ENCODE measurements around the gene RPS18.
A peak's percentile ranks its signal among the peaks of the same experiment; 100 is the strongest.

The RPS18 gene

DNA sequence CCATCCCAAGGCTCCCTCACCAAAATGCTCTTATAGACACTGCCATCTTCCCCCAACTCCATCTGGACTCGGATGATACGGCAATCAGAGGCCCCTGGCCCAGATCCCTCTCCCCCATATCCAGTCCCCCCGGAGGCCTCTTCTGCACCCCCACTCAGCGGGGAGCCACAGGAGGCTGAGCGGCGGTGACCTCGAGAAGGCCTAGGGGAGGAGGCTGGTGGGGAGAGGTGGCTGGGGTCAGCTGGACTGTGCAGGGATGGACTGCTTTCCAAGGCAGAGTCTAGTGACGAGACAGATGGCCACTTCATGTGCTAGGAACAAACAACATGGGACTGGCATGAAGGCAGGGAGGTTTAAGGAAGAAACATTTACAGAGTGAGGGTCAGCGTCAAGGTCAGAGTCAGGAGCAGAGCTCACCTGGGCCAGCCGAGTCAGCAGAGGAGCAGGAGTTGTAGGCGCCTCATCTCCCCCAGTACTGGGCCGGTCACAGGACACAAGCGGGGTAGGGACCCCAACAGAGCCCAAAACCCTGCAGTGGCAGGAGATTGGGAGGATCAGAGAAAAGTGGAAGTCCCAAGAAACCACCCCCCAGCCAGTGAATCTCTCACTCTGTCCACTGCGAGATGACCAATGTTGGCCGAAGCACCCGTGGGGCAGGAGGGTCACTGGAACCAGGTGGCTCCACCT, 21.3 kb downstream of the RPS18 start:
- no peak for DNase-seq

GRCh38 chr6:33294086-33294823, 22.4 kb downstream of the RPS18 start:
- DNase-seq: no peak

DNA sequence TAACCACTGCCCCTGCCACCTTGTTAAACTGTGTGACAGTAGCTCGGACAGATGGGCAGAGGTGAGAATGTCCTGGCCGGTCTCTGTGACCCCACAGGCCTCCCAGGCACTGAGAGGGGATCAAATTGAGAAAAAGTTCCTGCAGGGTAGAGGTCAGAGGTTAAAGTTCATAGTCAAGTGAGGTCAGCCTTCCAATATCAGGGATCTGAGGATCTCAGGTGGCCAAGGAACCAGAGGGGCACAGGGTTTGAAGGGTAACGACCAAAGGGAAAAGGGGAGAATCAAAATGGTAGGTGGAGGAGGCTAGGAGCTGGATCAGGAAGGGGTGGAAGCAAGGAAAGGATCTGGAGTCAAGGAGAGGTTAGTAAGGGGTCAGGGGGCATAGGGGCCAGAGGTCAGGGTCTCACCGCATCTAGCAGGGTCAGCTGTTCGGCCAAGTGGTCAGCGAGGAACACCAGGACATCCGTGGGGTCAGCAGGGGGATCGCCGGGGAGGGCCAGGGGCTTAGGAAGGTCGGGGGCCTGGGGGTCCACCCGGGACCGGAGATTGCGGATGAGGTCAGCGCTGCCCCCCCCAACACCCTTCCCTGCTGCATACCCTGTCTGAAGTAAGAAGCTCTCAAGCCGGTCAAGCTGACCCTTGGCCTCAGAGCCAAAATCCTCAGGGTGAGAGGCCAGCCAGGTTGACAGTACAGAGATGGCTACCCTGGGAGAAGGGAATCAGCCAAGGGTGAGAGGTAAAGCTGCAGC, 23.9 kb downstream of the RPS18 start:
- DNase-seq: no peak

- DNase-seq: no peak
Measured at GRCh38 chr6:33296797-33297405, 25.0 kb downstream of the RPS18 start.

DNA sequence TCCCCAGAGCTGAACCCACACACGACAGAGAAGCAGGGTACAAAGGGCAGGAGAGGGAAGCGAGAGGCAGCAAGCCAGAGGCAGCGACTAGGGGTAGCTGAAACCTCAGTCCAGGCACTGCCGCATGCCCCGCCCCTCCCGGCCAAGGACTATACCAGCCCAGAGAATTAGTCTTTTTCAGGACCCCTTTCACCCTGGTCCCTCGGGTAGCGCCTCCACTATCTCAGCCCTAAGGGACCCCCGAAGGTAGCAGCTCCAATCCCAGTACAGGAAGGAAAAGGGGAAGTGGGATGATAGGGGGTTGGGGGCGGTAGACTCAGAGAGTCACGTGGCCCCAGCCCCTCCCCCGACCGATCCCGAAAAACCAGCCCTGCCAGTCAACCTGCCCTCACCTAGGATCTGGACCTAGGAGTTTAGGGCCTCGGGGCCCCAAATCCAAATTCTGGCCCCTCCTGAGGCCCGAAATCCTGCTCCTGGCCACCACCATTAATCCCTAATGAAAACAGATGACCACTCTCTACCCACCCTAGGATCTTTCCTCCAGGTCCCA, 25.6 kb downstream of the RPS18 start:
- DNase-seq: no peak

GRCh38 chr6:33297956-33298772, 26.3 kb downstream of the RPS18 start:
- peak; percentile 42 for DNase-seq

DNA sequence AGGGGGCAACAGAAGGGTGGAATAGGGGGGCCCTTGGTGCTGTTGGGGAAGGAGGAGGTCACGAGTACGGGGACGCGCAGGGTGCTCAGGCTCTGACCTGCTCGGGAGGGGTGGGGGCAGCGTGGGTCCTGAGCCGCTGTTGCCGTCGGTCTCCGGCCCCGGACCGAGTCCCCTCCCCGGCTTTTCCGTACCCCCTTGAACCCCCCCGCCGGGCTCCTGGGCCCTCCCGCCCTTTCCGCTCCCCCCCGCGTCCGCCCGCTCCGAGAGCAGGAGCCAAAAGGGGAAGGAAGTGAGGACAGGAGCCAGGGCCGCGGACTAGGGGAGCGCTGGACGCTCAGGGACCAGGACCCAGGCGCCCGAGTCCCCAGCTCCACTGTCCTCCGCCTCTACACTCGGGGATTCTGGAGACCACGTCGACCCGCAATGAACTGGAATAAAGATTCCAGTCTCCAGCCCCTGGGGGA, 26.9 kb downstream of the RPS18 start, which contains the start of gene RGL2:
Gene RGL2 (minus strand): TSS at position 170 of the 464 bp plus-strand sequence. CDS start 332 bp downstream, outside the sequence.
- peak; percentile 40 for DNase-seq

DNA sequence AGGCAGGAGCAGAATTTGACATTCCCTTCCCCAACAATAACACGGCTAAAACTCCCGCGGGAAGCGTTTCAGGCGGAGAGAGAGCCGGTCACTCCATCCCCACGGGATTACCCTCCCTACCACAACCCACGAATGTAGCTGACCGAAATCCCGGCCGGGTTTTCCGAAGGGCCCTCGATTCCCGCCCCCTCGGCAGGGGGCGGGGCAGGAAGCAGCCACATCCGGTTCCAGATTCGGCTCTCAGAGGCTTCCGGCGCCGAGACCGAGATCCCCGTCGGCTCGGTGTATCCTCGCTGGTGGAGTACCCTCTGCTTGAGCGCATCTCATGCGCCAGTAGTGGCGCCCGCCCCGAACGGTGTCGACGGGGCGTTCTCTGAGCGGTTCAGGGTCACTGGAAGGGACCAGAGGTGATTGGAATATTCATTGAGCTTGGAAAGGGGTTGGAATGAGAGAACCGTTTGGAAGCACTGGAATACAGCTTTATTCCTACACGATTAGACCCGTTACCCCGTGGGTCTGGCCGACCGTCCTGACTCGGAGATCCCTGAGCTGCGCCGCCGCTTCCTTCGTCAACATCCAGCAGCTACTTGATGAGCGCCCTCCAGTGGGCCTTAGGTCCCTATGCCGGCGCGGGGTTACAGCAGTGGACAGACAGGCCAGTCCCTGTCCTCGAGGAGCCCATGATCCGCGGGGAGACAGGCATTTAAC, 27.5 kb downstream of the RPS18 start:
- peak; percentile 88 for DNase-seq

DNA sequence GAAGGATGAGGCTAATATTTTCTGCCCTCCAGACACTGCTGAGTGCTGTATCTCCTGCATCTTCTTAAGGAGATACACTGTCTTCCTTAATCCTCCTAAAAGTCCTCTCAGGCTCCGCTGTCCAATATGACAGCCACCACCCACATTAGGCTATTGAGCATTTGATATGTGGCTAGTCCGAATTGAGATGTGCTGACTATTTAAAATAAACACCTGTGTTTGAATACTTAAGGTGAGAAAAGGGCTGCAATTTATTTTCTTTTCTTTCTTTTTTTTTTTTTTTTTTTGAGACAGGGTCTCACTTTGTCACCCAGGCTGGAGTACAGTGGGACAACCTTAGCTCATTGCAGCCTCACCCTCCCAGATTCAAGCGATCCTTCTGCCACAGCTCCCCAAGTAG, 30.0 kb downstream of the RPS18 start:
- no peak for DNase-seq

DNA sequence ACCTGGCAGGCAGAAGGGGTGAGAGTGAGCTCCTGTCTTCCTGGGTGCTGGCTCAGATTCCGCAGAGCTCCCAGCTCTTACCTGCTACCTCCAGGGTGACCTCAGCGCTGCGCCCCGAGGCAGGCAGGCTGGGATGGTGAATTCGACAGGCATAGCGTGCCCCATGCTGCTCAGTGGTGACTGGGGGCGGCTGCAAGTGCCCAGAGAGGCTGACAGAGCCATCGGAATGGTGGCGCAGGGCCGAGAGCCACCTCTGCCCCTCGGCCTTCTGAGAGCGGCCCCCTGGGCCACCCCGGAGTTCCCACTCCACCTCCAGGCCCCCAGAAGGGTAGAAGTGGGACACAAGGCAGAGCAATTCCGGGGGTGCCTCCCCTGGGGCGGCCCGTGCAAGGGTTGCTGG, 32.3 kb downstream of the RPS18 start:
- no peak for DNase-seq

GRCh38 chr6:33305052-33305451, 33.2 kb downstream of the RPS18 start:
- DNase-seq: no peak

- no peak for DNase-seq
Measured at GRCh38 chr6:33306356-33306755, 34.5 kb downstream of the RPS18 start.

DNA sequence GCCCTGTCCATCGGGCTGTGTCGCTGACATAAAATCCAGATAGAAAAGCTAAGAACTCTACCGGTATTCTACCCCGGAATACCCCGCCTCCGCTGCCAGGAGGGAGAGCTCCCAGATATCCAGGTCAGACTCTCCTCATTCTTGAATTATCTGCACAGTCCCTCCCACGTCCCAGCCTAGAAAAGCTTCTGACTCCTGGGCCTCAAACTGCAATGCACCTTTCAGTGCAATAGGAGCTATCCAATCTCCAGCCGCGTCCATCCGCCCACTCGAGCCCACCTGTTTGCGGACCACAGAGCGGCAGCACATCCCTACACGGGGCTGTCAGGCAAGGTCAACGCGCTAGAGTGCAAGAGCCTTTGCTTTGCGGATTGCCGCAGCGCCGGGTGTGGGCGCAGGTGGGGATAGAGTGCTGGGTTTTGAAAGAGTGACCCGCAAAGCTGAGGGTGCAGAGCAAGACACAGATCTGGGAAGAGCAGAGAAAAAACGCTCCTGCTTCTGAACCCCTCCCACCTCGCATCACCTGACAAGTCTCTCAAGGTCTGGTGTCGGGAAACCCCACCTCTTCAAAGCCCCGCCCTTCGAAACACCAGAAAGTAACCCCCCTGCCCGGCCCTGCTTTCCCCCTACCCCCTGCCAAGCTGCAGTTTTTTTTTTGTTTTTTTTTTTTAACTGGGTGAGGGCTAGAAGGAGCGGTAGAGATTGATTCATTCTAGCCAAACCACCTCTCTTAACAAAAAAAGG, 40.7 kb downstream of the RPS18 start:
- peak; percentile 58 for DNase-seq

DNA sequence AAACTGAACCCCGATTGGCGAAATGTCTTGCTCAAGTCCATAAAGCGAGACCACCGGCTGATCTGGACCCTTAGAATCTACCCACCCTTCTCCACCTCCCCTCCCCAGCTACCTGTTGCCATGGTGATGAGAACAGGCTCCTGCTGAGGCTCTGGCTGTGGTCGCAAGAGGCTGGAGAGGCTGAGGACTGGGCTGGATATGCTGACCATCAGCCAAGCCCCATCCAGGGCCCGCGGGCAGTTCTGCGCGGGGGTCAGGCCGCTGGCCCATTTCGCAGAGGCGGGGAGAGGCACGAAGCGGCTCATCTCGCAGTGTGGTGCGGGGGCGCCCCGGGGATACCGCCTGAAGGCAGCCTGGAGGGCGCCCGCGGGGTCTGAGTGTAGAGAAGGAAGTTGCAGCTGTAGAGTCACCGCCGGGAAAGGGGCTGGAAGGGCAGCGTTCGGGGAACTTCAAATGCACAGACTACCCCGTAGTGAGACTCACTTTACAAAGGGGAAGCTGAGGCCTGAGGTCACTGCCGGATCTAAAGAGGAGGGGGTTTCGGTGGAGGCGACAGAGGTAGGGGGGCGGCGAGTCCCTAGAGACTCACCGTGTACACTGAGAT, 41.3 kb downstream of the RPS18 start:
- no peak for DNase-seq

DNA sequence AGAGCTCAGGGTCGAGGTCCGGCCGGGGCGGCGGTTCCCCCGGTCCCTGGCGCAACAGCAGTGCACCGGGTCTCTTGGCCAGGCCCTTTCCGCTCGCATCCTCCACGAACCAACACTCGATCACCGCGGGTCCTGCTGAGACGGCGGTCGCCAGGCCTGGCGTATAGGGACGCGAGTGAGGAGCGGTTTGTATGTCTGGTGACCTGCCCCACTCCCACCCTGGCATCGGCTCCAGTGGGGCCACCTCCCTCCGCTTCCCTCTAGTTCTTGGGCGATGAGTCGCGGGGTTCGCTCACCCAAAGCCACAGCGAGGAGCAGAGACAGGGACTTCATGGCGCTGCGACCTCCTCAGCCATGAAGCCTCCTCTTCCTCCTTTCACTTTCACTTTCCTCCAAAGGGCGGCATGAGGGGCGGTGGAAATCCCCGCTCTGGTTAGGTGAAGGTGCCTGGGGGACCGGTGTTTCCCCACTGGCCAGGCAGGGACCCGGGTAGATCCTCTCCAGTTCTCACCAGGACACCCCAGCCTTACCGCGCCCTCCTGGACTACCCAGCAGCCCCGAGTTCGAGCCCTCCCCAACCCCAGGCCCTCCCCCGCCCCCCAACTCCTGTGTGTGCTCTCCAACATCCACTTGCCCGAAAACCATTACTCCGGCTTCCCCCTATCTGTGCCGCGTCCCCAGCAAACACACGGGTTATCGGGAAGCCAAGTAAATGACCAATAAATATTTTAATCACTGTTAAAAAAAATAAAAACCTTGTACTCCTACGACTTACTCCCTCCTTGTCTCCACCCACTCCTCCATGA, 42.0 kb downstream of the RPS18 start, which contains the start of gene TAPBP:
Gene TAPBP (minus strand): TSS at position 370 of the 806 bp plus-strand sequence. CDS start 37 bp downstream, at position 333.
- DNase-seq: peak; percentile 23

GRCh38 chr6:33314515-33314942, 42.7 kb downstream of the RPS18 start:
- DNase-seq: peak; percentile 52

DNA sequence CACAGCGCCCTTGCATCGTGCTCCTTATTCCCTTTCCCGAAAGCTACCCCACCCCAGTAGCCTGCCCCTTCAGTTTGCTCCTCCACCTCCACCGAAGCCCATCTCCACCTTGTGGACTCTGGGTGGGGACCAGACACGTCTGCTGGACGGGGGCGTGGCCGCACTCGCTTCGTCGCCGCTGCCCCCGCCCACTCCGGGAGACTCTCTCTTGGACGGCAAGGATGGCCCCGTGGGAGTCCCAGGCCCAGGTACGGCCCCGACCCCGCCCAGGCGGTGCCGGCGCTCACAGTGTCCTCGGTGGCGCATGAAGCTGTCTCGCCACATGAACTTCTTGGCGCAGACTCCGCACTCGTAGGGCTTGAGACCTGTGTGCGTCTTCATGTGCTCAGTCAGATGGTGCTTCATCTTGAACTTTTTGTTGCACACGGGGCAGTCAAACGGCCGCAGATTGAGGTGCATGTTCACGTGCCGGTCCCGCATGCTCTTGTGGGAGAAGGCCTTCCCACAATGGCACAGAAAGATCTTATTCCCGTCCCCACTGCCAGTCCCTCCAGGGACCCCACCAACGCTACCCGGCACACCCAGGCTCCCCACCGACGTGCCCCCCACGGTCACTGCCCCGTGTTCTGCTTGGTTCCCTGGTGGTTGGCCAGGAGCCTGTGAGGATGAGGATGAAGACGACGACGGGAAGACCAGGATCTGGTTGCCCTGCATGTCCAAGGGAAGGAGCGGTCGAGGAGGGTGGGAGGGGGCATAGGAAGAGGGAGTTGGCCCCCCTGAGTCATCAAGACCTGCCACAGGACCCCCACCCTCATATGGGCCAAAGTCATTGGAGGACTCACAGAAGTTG, 43.3 kb downstream of the RPS18 start:
- DNase-seq: peak; percentile 53
